ENCODE data around the gene HNMT.

GRCh38 chr2:138028538-138028937 lies 64.3 kb downstream of the HNMT start:
- TF ChIP-seq EZH2 (IDR thresholded peaks at IDR 0.05; ENCODE audit: borderline replicate concordance, low read depth, low read length, severe bottlenecking) (no peak), CTCF (IDR thresholded peaks at IDR 0.05; ENCODE audit: borderline replicate concordance, extremely low read depth, low read length, poor library complexity, severe bottlenecking) (no peak)

Data from DND-41 (cell line).